HUES64 (cell line): Measurements from ENCODE around the gene WHRN.

ENCODE experiments used
- H3K27ac ChIP-seq: 2 replicates; pipeline ENCODE4 v1.7.0; 2013; ENCODE audit warnings: low read depth, low read length, inconsistent platforms
- H3K27me3 ChIP-seq: 2 replicates; pipeline ENCODE4 v1.6.1; 2013; ENCODE audit warnings: mild to moderate bottlenecking, low read length; ENCODE audit not compliant: insufficient read depth
- H3K36me3 ChIP-seq: 2 replicates; pipeline ENCODE4 v1.6.1; 2013; ENCODE audit warnings: mild to moderate bottlenecking, low read length; ENCODE audit not compliant: insufficient read depth
- H3K4me1 ChIP-seq: 2 replicates; pipeline ENCODE4 v1.6.1; 2013; ENCODE audit warnings: mild to moderate bottlenecking, low read length, moderate library complexity; ENCODE audit not compliant: insufficient read depth
- H3K4me3 ChIP-seq: 2 replicates; pipeline ENCODE4 v1.5.1; 2013; ENCODE audit warnings: mild to moderate bottlenecking, low read length, moderate library complexity
- H3K9ac ChIP-seq: 2 replicates; pipeline ENCODE4 v1.6.1; 2013; ENCODE audit warnings: mild to moderate bottlenecking, low read depth, low read length
- H3K9me3 ChIP-seq: 2 replicates; pipeline ENCODE4 v1.6.1; 2013; ENCODE audit warnings: low read depth, low read length; ENCODE audit not compliant: insufficient read depth
- WGBS: fragments of 150-250, 120-280 bp; methylation state at CpG from one replicate; pipeline ENCODE4 v1.1.7; 2013; ENCODE audit warnings: missing lambda C conversion rate; 5-methylcytosine and 5-hydroxymethylcytosine counted together

WHRN gene

DNA sequence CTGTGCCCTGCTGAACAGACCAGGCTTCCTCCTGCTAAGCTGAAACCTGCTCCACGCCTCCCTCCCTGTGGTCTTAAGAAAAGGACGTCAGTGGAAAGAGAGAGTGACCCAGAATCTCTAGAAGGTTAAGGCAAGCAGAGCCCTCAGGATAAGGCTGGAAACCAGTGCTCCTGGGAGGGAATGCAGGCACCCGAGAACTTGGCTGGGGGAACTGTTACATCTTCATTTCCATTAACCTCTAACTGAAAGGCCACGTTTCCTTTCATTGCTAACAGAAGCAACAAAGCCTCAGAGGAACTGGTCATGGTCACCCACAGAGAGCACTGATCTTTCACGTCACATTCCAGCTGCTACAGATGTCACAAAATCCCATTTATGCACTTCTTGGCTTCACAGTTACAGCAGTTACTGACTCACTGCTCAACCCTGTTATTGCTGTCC is 91.4 kb downstream of the WHRN start:
- Histone ChIP-seq H3K27ac (no peak overlapping the region), H3K36me3 (no peaks in the 10 kb centered on the region)
- WGBS = 47% methylated on average over 5 of the region's 5 CpGs

DNA sequence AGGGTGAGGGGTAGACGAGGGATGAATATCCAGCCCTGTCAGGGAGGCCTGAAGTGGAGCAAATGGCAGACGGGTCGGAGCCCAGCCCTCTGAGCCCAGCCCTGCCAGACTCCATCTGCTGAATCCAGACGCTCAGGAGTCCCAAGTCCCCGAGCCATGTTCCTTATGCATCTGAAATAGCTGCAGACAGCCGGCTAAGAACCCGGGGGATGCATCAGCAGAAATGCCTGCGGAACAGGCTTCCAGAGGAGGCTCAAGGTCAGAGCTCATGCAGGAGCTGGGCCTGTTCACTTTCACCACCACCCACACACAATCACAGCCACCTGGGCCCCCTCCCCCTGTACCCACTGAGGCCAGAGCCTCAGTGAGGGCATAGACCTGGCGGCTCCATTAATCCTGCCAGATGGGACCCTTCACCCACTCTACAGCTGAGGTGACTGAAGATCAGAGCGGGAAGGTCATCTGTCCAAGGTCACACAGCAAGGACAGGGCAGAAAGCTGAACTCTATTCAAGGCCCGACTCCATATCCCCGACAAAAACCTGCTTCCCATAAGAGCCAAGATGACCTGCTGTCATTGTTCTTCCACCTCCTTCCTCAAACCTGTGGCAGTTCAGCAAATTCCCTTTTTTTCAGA is 93.1 kb downstream of the WHRN start:
- H3K36me3 ChIP-seq = no peaks in the 10 kb centered on the region
- no peak overlapping the region for H3K4me3 ChIP-seq
- H3K9me3 ChIP-seq = no peaks in the 10 kb centered on the region
- H3K4me1 ChIP-seq = peaks cover 11% of the 10 kb centered on the region
- no peaks in the 10 kb centered on the region for H3K27me3 ChIP-seq
- WGBS = 91% methylated on average over 12 of the region's 12 CpGs
- no peak overlapping the region for H3K9ac ChIP-seq
- H3K27ac ChIP-seq = no peak overlapping the region

More for the DNA sequence above, 91.4 kb downstream of the WHRN start:
- Histone ChIP-seq H3K4me3 (no peak overlapping the region), H3K4me1 (peaks cover 11% of the 10 kb centered on the region), H3K9ac (0 out of 2 replicates have a peak overlapping the region, but pooled peaks have one; percentile 6), H3K27me3 (no peaks in the 10 kb centered on the region), H3K9me3 (no peaks in the 10 kb centered on the region)

DNA sequence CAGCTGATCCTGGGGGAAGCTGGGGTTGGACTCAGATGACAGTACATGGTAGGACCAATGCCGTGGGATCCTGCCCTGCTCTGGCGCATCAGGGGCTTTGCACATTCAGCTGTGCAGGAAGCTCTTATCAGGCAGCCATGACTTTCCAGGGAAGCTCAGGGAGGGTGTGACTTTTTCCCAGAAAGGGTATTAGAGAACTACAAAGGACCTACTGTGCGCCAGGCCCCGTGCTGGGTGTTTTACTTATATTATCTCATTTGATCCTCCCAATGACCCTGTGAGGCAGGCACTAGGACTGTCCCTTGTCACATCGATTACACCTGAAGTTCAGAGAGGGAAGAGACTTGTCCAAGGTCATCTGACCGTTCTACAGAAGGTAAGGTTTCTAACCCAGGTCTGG is 93.8 kb downstream of the WHRN start:
- 95% methylated on average over 6 of the region's 6 CpGs for WGBS
- Histone ChIP-seq H3K9me3 (no peaks in the 10 kb centered on the region), H3K4me1 (peaks cover 11% of the 10 kb centered on the region), H3K4me3 (no peak overlapping the region), H3K36me3 (no peaks in the 10 kb centered on the region), H3K27ac (no peak overlapping the region), H3K27me3 (no peaks in the 10 kb centered on the region), H3K9ac (no peak overlapping the region)

DNA sequence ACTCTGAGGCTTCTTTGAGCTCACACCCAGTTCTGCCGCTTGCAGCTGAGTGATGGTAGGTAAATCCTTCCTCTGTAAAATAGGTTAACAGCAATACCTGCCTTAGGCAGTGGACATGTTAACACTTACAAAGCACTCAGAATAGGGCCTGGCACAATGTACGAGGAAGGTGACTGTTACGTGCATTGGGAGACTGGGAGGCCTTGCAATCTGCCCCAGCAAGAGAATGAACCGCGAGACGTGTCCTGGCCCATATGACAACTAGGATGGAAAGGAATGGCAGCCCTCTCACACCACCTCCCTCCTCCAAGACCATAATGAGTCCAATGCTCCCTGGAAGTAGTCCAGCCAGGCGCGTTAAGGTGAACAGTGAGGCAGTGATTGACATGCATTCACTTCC is 94.4 kb downstream of the WHRN start:
- Histone ChIP-seq H3K36me3 (no peaks in the 10 kb centered on the region), H3K9me3 (no peaks in the 10 kb centered on the region), H3K9ac (no peak overlapping the region), H3K27ac (no peak overlapping the region), H3K4me3 (no peak overlapping the region), H3K4me1 (peaks cover 11% of the 10 kb centered on the region), H3K27me3 (no peaks in the 10 kb centered on the region)
- WGBS = 96% methylated on average over 8 of the region's 8 CpGs

DNA sequence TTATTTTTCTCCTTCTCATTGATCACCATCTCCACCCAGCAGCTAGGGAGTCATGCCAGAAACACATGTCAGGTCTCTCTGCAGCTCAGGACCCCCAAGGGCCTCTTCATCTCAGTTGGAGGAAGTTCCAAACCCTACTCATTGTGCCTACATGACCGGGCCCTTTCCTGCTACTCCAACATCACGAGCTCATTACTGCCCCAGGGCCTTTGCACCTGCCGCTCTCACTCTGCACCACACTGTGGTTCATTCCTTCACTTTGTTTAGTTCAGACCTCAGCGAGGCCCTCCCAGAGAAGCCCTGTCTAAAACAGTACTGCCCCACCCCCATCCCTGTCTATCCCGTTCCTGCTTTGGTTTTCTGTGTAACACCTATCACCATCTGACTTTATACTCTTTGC is 95.4 kb downstream of the WHRN start:
- no peaks in the 10 kb centered on the region for H3K9me3 ChIP-seq
- no peak overlapping the region for H3K4me3 ChIP-seq
- 89% methylated on average over 5 of the region's 5 CpGs for WGBS

DNA sequence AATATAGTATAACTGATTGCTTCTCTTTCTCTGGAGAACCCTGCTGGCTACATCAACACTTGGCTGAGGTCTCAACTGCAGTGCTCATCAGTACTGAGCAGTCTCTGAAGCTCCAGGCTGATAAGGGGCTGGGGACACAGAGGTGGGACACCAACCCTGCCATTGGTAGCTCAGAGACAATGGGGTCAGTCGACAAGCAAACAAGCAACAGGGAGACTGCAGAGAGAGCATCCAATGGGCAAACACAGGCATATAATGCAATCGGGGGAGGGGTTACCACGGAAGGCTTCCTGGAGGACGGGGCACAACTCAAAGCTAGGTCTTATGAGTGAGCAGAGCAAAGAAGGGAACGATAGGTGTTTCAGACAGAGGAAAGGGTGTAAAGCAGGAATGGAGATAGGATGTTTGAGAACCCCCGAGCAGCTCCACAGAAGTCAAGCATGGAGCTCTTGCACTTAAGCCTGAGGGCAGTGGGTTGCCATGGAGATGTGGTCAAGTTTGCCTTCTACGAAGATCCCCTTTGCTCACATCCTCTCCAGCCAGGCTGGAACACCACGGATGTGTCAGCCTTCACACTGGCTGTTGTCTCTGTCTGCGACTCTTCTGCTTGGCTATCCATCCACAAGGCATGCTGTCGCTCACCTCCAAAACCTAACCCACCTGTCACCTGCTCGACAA is 96.0 kb downstream of the WHRN start:
- Histone ChIP-seq H3K27ac (no peak overlapping the region), H3K4me3 (no peak overlapping the region), H3K4me1 (peaks cover 10% of the 10 kb centered on the region), H3K9me3 (no peaks in the 10 kb centered on the region), H3K36me3 (no peaks in the 10 kb centered on the region), H3K9ac (no peak overlapping the region), H3K27me3 (no peaks in the 10 kb centered on the region)
- 69% methylated on average over 11 of the region's 11 CpGs for WGBS

More for the DNA sequence above, 95.4 kb downstream of the WHRN start:
- H3K4me1 ChIP-seq = peaks cover 11% of the 10 kb centered on the region
- no peaks in the 10 kb centered on the region for H3K27me3 ChIP-seq
- no peaks in the 10 kb centered on the region for H3K36me3 ChIP-seq
- no peak overlapping the region for H3K9ac ChIP-seq
- H3K27ac ChIP-seq = no peak overlapping the region

DNA sequence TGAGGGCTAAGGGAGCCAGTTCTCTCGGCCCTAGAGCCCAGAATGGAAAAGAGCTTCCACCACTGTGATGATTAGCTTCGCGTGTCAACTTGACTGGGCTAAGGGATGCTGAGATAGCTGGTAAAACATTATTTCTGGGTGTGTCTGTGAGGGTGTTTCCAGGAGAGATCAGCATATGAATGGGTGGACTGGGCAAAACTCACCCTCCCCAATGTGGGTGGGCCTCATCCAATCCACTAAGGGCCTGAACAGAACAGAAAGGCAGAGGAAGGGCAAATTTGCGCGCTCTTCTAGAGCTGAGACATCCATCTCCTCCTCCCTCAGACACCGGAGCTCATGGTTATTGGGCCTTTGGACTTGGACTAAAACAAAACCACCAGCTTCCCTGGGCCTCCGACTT is 96.6 kb downstream of the WHRN start:
- WGBS = 81% methylated on average over 7 of the region's 7 CpGs
- Histone ChIP-seq H3K27ac (no peak overlapping the region), H3K4me1 (peaks cover 4% of the 10 kb centered on the region), H3K27me3 (no peaks in the 10 kb centered on the region), H3K9me3 (no peaks in the 10 kb centered on the region), H3K4me3 (no peak overlapping the region), H3K9ac (no peak overlapping the region), H3K36me3 (no peaks in the 10 kb centered on the region)

DNA sequence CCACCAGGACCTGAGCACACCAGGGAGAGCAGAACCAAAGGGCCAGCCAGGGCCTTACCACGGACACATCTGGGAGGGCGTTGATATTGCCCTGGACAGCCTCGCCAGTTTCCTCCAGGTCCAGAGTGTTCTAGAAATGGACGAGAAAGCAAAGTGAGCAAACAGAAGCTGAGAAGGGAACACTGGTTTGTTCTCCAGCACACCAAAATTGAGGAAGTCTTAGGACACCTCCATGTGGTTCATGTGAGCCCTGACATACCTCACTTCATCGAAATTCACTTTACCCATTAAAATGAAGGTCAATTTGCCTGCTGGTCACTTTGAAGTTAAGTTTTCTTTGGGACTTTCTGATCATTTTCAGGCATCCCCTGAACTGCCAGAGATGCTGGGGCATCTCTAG is 97.4 kb downstream of the WHRN start:
- Histone ChIP-seq H3K9me3 (no peaks in the 10 kb centered on the region), H3K36me3 (no peaks in the 10 kb centered on the region), H3K9ac (no peak overlapping the region), H3K27ac (no peak overlapping the region), H3K4me3 (no peak overlapping the region), H3K27me3 (no peaks in the 10 kb centered on the region), H3K4me1 (no peaks in the 10 kb centered on the region; the same call in 1 of the 2 replicates)
- WGBS = 83% methylated on average over 5 of the region's 5 CpGs

DNA sequence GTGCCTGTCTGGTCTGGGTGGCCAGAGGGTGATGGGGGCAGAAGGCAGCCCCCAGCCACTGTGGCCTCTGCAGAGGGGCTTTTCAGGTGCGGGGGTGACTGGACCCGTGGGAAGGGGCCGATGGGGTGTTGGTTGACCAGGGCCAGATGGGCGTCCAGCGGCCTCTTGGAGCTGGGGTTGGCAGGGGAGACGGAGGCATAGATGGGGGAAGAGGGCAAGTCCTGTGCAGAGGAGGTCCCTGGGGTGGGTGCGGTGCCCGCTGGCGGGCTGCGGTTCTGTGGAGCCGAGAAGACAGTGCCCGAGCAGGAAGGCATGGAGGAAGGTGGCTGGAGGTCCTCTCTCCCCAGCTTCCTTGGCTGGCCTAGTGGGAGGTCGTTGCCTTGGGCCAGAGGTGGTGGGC is 98.8 kb downstream of the WHRN start:
- H3K9me3 ChIP-seq = no peaks in the 10 kb centered on the region
- H3K36me3 ChIP-seq = no peaks in the 10 kb centered on the region
- no peaks in the 10 kb centered on the region; the same call in 1 of the 2 replicates for H3K4me1 ChIP-seq
- H3K9ac ChIP-seq = no peak overlapping the region
- H3K27me3 ChIP-seq = no peaks in the 10 kb centered on the region
- no peak overlapping the region for H3K27ac ChIP-seq
- no peak overlapping the region for H3K4me3 ChIP-seq
- WGBS = 91% methylated on average over 13 of the region's 13 CpGs

DNA sequence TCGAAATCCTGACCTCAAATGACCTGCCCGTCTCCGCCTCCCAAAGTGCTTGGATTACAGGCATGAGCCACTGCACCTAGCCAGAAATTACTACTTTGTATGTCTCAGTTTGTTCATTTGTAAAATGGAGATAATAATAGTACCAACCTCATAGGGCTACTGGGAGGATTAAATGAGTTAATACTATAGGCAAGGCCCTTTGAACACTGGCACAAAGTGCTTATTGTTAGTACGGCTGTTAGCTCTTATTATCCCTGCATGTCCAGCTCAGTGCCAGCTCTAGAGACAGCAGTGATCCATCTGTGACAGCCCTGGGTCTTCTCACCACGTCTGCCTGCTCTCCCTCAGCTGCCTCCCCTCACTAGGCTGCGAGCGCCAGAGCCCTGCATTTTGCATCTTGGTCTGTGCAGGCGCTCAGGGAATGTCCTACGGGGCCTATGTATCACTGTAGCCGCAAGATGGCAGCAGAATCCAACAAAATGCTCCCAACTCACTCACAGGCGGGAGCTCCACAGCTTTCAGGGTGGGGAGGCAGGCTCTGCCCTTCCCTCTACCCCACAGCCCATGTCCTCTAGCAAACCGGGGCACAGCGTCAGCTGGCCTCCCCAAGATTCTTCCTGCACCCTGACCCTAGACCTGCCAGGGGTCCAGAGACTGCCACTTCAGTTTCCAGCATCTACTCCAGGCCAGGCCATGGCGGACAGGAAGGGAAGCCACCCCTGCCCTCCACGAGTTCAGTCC is 99.8 kb downstream of the WHRN start:
- WGBS = 40% methylated on average over 15 of the region's 15 CpGs
- Histone ChIP-seq H3K36me3 (no peaks in the 10 kb centered on the region), H3K9me3 (no peaks in the 10 kb centered on the region), H3K27me3 (no peaks in the 10 kb centered on the region), H3K4me1 (no peaks in the 10 kb centered on the region; the same call in 1 of the 2 replicates), H3K4me3 (no peak overlapping the region), H3K27ac (no peak overlapping the region), H3K9ac (no peak overlapping the region)

DNA sequence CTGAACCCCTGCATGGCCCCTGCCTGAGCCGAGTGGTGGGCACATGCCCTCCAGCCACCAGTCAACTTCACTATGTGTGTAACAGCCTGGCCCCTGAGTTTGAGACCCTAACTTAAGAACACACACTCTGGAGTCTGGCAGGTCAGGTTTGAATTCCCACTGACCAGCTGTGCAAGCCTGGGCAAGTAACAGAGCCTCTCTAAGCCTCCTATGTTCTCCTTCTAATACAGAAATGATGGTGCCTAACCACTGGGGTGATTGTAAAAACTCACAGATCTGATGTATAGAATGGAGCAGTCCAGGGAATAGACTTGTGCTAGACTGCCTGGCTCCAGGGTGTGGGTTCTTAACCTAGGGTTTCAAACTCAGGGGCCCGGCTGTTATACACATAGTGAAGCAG is 100.7 kb downstream of the WHRN start:
- Histone ChIP-seq H3K9me3 (no peaks in the 10 kb centered on the region), H3K4me1 (no peaks in the 10 kb centered on the region; the same call in 1 of the 2 replicates), H3K9ac (no peak overlapping the region), H3K27me3 (no peaks in the 10 kb centered on the region), H3K36me3 (no peaks in the 10 kb centered on the region), H3K4me3 (no peak overlapping the region), H3K27ac (no peak overlapping the region)
- WGBS = 98% methylated on average over 2 of the region's 2 CpGs
